ENCODE measurements around the gene SNRPA1. TPM values are rescaled to one million over a fixed set of nuclear protein-coding genes. Genes with fewer than 3 reads are reported as not detected.

Gene SNRPA1
- total and polyA plus RNA-seq, 4 donors: 34.5 to 57.7 (median 51.3) TPM

GRCh38 chr15:101252836-101253235 is 42.2 kb downstream of the SNRPA1 start:
- Histone ChIP-seq H3K4me1 (ENCODE audit: control insufficient read depth in 5 of 5, insufficient read depth in 5 of 5, low read length in 5 of 5) (peaks cover 3 to 56% (median 14%) of the 10 kb centered on the region in 5 donors), H3K9ac (ENCODE audit: insufficient read depth in 1 of 2, low read length in 2 of 2) (peak overlapping the region; percentile 46 to 90), H3K4me3 (no peak overlapping the region), H3K27ac (ENCODE audit: low read depth in 1 of 2, low read length in 1 of 2) (peak overlapping the region in 1 of 2 donors; percentile 94), H3K9me3 (ENCODE audit: control insufficient read depth in 4 of 4, insufficient read depth in 3 of 4, low read length in 3 of 4) (peaks cover 0 to 2% (median 0%) of the 10 kb centered on the region in 4 donors), H3K27me3 (ENCODE audit: control insufficient read depth in 3 of 3, insufficient read depth in 3 of 3, low read length in 2 of 3) (no peaks in the 10 kb centered on the region), H3K36me3 (ENCODE audit: control insufficient read depth in 4 of 4, insufficient read depth in 4 of 4, low read length in 4 of 4) (no peaks in the 10 kb centered on the region)
- ATAC-seq (ENCODE audit: insufficient read depth, low FRiP score) (no peak), DNase-seq (no peak)
- 51 to 55% methylated on average over 3 of the region's 3 CpGs for WGBS, 2 donors
- no peak for TF ChIP-seq CTCF (IDR thresholded peaks at IDR 0.05; ENCODE audit: control extremely low read depth, extremely low read depth)

- ATAC-seq (ENCODE audit: insufficient read depth, low FRiP score): peak; percentile 89
- H3K36me3 ChIP-seq (ENCODE audit: control insufficient read depth in 4 of 4, insufficient read depth in 4 of 4, low read length in 4 of 4): peaks cover 0 to 5% (median 3%) of the 10 kb centered on the region in 4 donors
- H3K27me3 ChIP-seq (ENCODE audit: control insufficient read depth in 3 of 3, insufficient read depth in 3 of 3, low read length in 2 of 3): no peaks in the 10 kb centered on the region
- peak within 1 kb of the TSS; percentile 96 for H3K4me3 ChIP-seq
- peaks cover 7 to 54% (median 20%) of the 10 kb centered on the region in 5 donors for H3K4me1 ChIP-seq (ENCODE audit: control insufficient read depth in 5 of 5, insufficient read depth in 5 of 5, low read length in 5 of 5)
- peak within 1 kb of the TSS; percentile 46 to 90 for H3K9ac ChIP-seq (ENCODE audit: insufficient read depth in 1 of 2, low read length in 2 of 2)
- peak; percentile 95 to 97 (median 95) for DNase-seq
- peaks cover 0 to 2% (median 0%) of the 10 kb centered on the region in 4 donors for H3K9me3 ChIP-seq (ENCODE audit: control insufficient read depth in 4 of 4, insufficient read depth in 3 of 4, low read length in 3 of 4)
- peak; percentile 10 for TF ChIP-seq CTCF (IDR thresholded peaks at IDR 0.05; ENCODE audit: control extremely low read depth, extremely low read depth)
- 1% methylated on average over 100 to 108 of the region's 108 CpGs for WGBS, 2 donors
- peak within 1 kb of the TSS; percentile 94 to 98 for H3K27ac ChIP-seq (ENCODE audit: low read depth in 1 of 2, low read length in 1 of 2)
Measured at GRCh38 chr15:101251830-101252820, 42.9 kb downstream of the SNRPA1 start, which contains the start of gene CHSY1. Gene CHSY1, minus strand, starts transcription at chr15:101252048. Its CDS starts 592 bp downstream, at chr15:101251456.

GRCh38 chr15:101250873-101251829 is 43.9 kb downstream of the SNRPA1 start:
- Histone ChIP-seq H3K27me3 (ENCODE audit: control insufficient read depth in 3 of 3, insufficient read depth in 3 of 3, low read length in 2 of 3) (no peaks in the 10 kb centered on the region), H3K4me3 (peak overlapping the region; percentile 96), H3K9ac (ENCODE audit: insufficient read depth in 1 of 2, low read length in 2 of 2) (peak overlapping the region; percentile 21 to 52), H3K4me1 (ENCODE audit: control insufficient read depth in 5 of 5, insufficient read depth in 5 of 5, low read length in 5 of 5) (peaks cover 7 to 46% (median 20%) of the 10 kb centered on the region in 5 donors), H3K27ac (ENCODE audit: low read depth in 1 of 2, low read length in 1 of 2) (peak overlapping the region; percentile 94 to 98), H3K9me3 (ENCODE audit: control insufficient read depth in 4 of 4, insufficient read depth in 3 of 4, low read length in 3 of 4) (peaks cover 0 to 2% (median 0%) of the 10 kb centered on the region in 4 donors), H3K36me3 (ENCODE audit: control insufficient read depth in 4 of 4, insufficient read depth in 4 of 4, low read length in 4 of 4) (peaks cover 0 to 7% (median 3%) of the 10 kb centered on the region in 4 donors)
- 1% methylated on average over 68 to 150 of the region's 150 CpGs for WGBS, 2 donors
- ATAC-seq (ENCODE audit: insufficient read depth, low FRiP score): peak; percentile 44
- no peak for DNase-seq
- TF ChIP-seq CTCF (IDR thresholded peaks at IDR 0.05; ENCODE audit: control extremely low read depth, extremely low read depth): no peak

Data from lung (tissue), 12 donors.